Psoas muscle (tissue), 8 donors: ENCODE measurements around the gene CDH20. TPM values are rescaled to one million over a fixed set of nuclear protein-coding genes. Genes with fewer than 3 reads are reported as not detected.

Experiments used
- ATAC-seq, 4 donors: fragments of 200-7000 bp; cut with Tn5 transposase; one replicate each; pipeline ENCODE4 v1.9.1; 2020; ENCODE audit warnings: moderate library complexity in 3 of 4, mild to moderate bottlenecking in 2 of 4
- DNase-seq, 2 donors: peaks; one replicate each; pipeline ENCODE4 v3.0.0-alpha.2; 2020
- H3K27ac ChIP-seq: fragments of 200-600 bp; one replicate; pipeline ENCODE4 v1.8.0; 2022
- H3K27me3 ChIP-seq, 3 donors: fragments of 200-600 bp in 1 of 3; one replicate each; pipeline versions ENCODE4 v1.6.1 to v1.8.0; 2013 to 2022; ENCODE audit warnings: low read length in 2 of 3, mild to moderate bottlenecking in 2 of 3, moderate library complexity in 1 of 3; ENCODE audit not compliant: insufficient read depth in 3 of 3
- H3K36me3 ChIP-seq, 2 donors: fragments of 200-600 bp in 1 of 2; one replicate each; pipeline versions ENCODE4 v1.6.1 to v1.8.0; 2013 to 2022; ENCODE audit warnings: low read depth in 1 of 2, mild to moderate bottlenecking in 1 of 2, moderate library complexity in 1 of 2; ENCODE audit not compliant: insufficient read depth in 1 of 2
- H3K4me1 ChIP-seq: fragments of 200-600 bp; one replicate; pipeline ENCODE4 v1.8.0; 2022
- H3K4me3 ChIP-seq: fragments of 200-600 bp; one replicate; pipeline ENCODE4 v1.8.0; 2022; ENCODE audit warnings: mild to moderate bottlenecking
- H3K9me3 ChIP-seq: fragments of 200-600 bp; one replicate; pipeline ENCODE4 v1.8.0; 2022
- CTCF ChIP-seq: fragments of 200-600 bp; IDR thresholded peaks from one replicate; pipeline ENCODE4 v1.8.0; 2022; ENCODE audit warnings: antibody characterized with exemption
- WGBS, 3 donors: extraction: QIAGEN DNeasy Blood & Tissue Kit; methylation state at CpG; one replicate each; pipeline versions ENCODE4 v1.1.6 to v1.1.7; 2013; 5-methylcytosine and 5-hydroxymethylcytosine counted together
- intact Hi-C, 2 donors: fragments of 100-400 bp; cut with DNase I; formaldehyde crosslinking; loops; one replicate each; pipeline versions ENCODE4 v1.11.0 to v1.14.2; 2022
- polyA plus RNA-seq, 3 donors: library from polyadenylated mRNA; stranded (reverse); fragments of 200-250 nt; gene quantifications; one replicate each; pipeline ENCODE4 v1.2.3, GENCODE V29; 2013
- total RNA-seq, 4 donors: library from RNA; stranded (reverse); fragmentation: NEBNext Ultra II Directional in 2 of 4; extraction: Animal tissue kit (Norgen Biotek cat#: 25700) in 2 of 4; gene quantifications; one replicate each; pipeline versions ENCODE4 v1.2.1 to v1.2.4, GENCODE V29; 2021 to 2023
- donor health status: healthy with polysubstance abuse.
- donor health status: DM: no; HTN: no; CAD: no; lungs with moderate emphysema.
- donor health status: Bipolar disorder and iron deficiency.
- donor health status: healthy.
- donor health status: DM: yes; HTN: yes; CAD: no.
- donor health status: DM: no; HTN: no; CAD: no.
- donor health status: DM: no; HTN: no; CAD: no.
- donor health status: DM: yes; HTN: yes; CAD: no.

The CDH20 gene
- total and polyA plus RNA-seq, 7 donors = 0.10 to 16.3 (median 2.6) TPM

DNA sequence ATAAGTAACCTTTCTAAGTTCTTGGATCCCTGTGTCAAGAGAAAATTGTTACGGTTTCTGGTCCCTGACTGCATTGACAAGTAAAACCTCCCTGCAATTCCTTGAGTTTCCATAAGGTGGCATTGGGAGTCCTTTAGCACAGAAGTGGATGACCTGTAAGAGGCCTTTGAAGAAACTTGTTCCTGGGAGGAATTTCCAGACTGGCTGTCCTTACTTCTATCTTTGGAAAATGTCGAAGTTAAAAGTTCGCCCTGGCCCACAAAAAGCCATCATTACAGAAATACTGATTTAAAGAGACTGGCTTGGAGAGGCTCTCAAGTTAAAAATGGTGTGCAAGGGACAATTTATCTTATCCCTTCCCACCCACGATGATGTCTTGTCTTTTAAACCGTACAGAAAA, 218.4 kb downstream of the CDH20 start:
- ATAC-seq (peak in 2 of 4 donors; percentile 70 to 73), DNase-seq (no peak)
- 32 to 35% (median 35%) methylated on average over 5 of the region's 5 CpGs for WGBS, 3 donors
- H3K27ac ChIP-seq = no peak overlapping the region
- no peaks in the 10 kb centered on the region for H3K36me3 ChIP-seq
- no peaks in the 10 kb centered on the region for H3K9me3 ChIP-seq
- no peak overlapping the region for H3K4me3 ChIP-seq
- H3K27me3 ChIP-seq = no peaks in the 10 kb centered on the region
- peak; percentile 72 for TF ChIP-seq CTCF
- intact Hi-C loops = loop anchor here (2.0 to 10.0 kb wide), 2 partner anchors 579 to 583 kb away; no protein-coding TSS in a partner anchor
- H3K4me1 ChIP-seq = no peaks in the 10 kb centered on the region

DNA sequence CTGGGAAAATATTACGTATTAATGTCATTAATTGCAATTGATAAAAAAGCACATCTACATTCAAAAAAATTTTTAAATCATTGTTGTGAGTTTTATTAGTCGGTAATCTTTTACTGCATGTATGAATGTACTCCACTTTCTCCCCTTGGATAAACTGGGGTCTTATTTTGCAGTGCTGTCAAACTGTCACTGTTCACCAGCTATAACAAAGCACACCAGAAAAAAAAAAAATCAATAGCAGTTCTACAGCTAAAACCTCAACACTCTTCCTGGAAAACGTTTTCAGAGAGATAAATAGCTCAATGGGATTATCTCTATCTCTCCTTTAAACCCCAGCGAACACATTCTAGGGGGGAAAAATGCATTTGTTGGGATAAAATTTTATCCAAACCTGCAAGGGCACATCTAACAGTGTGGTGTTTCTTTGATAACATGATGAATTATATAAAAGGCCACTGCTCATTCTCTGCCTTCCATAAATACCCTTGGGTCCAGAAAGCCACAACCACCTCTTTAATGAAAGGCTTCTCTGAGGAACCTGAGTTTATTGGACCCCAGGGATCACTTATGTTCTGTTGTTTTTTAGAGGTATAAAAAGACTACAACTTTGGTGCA, 219.9 kb downstream of the CDH20 start:
- Histone ChIP-seq H3K4me3 (no peak overlapping the region), H3K9me3 (no peaks in the 10 kb centered on the region), H3K27me3 (no peaks in the 10 kb centered on the region), H3K27ac (no peak overlapping the region), H3K36me3 (no peaks in the 10 kb centered on the region), H3K4me1 (no peaks in the 10 kb centered on the region)
- intact Hi-C loops = loop anchor here in 1 of 2 donors (10.0 kb wide), 1 partner anchor 582 kb away; no protein-coding TSS in a partner anchor
- 78 to 79% (median 78%) methylated on average over 4 of the region's 4 CpGs for WGBS, 3 donors
- ATAC-seq (no peak), DNase-seq (no peak)
- no peak for TF ChIP-seq CTCF

GRCh38 chr18:61554117-61554776, 221.0 kb downstream of the CDH20 start:
- Histone ChIP-seq H3K27me3 (no peaks in the 10 kb centered on the region), H3K36me3 (no peaks in the 10 kb centered on the region), H3K4me1 (no peaks in the 10 kb centered on the region), H3K9me3 (no peaks in the 10 kb centered on the region), H3K27ac (no peak overlapping the region), H3K4me3 (no peak overlapping the region)
- intact Hi-C loops = loop anchor here in 1 of 2 donors (10.0 kb wide), 1 partner anchor 581 kb away; no protein-coding TSS in a partner anchor
- DNase-seq (peak in 1 of 2 donors; percentile 54), ATAC-seq (no peak)
- 77 to 82% (median 80%) methylated on average over 66 to 67 of the region's 67 CpGs for WGBS, 3 donors
- no peak for TF ChIP-seq CTCF

GRCh38 chr18:61554946-61555361, 221.7 kb downstream of the CDH20 start:
- Histone ChIP-seq H3K4me1 (no peaks in the 10 kb centered on the region), H3K27ac (no peak overlapping the region), H3K4me3 (no peak overlapping the region), H3K27me3 (no peaks in the 10 kb centered on the region), H3K36me3 (no peaks in the 10 kb centered on the region), H3K9me3 (no peaks in the 10 kb centered on the region)
- no peak for TF ChIP-seq CTCF
- intact Hi-C loops = loop anchor here in 1 of 2 donors (10.0 kb wide), 1 partner anchor 580 kb away; no protein-coding TSS in a partner anchor
- DNase-seq (no peak), ATAC-seq (no peak)
- 93 to 97% (median 94%) methylated on average over 4 of the region's 4 CpGs for WGBS, 3 donors
